ENCODE results near the gene LDLRAD4.
A peak's percentile ranks its signal among the peaks of the same experiment; 100 is the strongest.

Gene LDLRAD4

DNA sequence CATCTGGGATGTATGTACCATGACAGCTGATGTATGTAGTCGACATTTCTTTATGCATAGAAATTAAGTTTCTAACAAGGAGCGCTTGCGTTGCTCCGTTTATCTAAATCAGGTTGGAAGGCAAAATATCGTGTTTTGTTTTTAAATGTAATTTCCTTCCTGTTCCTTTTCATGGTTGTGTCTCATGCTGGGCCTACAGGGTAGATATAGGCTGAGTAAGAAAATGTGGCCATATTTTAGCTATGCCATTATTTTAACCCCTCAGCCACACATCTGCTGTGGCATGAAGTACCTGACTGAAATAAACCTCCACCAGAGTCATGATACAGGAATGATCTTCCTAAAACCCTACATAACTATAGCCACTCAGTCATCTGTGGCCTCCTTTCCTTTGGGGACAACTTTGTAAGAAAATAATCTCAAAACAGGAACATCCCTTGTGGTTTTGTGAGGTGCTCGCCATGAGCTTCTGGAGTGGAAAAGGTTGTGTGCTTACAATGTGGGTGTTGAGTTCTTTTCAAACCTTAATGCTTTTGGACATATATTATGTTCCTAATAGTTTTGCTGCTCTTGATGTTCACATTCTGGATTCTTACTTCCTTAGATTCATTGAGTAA is 293.5 kb downstream of the LDLRAD4 start:
- DNase-seq (ENCODE audit: low spot score) = peak; percentile 20

DNA sequence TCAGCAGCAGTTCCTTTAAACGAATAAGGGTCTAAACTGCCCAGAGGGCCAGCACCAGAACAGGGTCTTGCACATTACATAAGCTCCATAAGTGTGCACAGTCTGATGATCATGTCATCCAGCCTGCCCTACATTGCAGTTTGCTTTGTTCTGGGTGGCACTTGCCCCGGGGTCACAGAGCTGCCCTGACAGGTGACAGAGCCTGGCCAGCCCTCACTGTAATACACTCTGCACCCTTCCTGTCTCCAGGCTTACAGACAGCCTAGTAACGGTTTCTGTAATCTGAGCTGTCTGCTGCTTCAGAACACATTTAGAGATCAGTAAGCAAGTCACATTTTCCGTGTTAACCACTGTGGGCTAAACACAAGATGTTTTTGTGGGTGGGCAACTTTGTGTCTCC is 294.5 kb downstream of the LDLRAD4 start:
- peak; percentile 60 for DNase-seq (ENCODE audit: low spot score)

DNA sequence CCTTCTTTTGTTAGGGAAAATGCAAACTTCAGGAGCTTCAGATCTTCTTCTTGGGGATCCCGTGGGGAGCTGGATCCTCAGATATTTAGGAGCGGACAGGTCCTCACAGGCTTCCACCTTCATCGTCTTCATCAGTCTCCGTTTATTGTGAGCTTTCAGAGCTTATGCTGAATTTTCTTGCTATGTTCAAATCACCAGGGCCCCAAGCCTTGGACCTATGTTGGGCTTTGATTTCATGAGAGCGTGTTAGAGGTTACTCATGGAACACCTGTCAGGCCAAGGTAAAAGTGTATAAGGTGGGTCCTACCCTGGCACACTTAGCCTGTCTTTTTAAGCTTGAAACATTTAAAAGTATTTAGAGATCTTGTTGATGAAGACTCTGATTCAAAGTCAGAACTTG is 294.9 kb downstream of the LDLRAD4 start:
- no peak for DNase-seq (ENCODE audit: low spot score)

DNA sequence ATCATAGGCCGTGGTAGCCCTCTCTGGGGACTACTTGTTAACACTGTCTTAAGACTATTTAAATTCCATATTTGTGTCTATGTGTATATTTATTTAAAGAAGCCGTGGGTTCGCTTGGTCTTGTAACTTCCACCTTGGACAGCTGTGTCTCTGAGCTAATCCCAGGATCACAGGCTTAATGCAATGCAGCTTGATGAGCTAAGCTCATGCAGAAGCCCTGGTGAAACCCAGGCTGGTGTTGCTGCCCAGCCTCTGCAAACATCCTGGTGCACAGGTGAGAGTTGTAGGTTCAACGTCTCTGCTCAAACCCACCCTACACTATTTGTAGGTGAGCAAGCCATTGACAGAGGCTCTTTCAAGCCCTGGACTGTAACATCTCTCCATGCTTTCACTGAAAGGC is 296.0 kb downstream of the LDLRAD4 start:
- peak; percentile 90 for DNase-seq (ENCODE audit: low spot score)

DNA sequence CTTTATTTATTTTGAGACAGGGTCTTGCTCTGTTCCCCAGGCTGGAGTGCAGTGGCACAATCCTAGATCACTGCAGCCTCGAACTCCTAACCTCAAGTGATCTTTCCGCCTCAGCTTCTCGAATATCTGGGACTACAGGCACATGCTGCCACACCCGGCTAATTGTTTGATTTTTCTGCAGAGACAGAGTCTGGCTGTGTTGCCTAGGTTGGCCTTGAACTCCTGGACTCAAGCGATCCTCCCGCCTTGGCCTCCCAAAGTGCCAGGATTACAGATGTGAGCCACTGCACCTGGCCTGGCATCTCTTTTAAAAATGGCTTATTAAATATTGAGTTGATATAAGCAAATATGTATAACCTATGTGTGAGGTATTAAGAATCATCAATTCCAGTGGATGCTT is 298.3 kb downstream of the LDLRAD4 start:
- DNase-seq (ENCODE audit: low spot score) = no peak

DNA sequence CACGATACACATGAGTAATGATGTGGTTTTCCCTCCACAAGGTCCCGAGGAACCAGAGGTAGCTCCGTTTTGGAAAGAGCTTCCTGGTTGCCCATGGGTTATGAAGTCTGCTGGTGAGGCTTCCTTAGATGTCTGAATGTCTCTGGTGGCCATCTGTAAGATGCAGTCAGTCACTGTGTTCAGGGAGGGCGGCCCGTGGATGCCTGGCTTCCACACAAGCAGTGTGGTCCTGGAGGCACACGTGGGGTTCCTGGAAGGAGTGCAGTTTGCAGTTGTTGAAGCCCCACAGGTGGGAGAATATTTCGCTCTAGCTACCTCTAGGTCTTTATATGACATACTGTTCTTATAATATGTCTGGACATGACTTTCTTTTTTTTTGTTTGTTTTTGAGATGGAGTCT is 298.8 kb downstream of the LDLRAD4 start:
- no peak for DNase-seq (ENCODE audit: low spot score)

DNA sequence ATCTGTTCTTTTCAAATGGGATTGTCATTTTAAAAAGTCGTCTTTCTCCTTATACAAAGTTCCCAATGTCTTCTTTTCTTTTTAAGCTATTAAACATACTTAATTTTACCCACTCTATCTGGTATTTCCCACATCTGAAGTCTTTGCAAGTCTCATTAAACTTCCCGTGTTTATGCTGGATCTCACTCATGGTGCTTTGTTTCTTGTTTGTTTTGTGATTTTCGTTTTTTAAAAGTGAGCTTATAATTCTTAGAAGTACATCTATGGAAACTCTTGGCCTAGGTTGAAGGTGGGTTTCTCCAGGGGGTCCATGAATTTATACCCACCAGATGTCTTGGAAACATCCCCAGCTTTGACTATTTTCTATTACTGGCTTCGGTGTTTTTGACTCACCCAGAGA is 299.8 kb downstream of the LDLRAD4 start:
- no peak for DNase-seq (ENCODE audit: low spot score)

DNA sequence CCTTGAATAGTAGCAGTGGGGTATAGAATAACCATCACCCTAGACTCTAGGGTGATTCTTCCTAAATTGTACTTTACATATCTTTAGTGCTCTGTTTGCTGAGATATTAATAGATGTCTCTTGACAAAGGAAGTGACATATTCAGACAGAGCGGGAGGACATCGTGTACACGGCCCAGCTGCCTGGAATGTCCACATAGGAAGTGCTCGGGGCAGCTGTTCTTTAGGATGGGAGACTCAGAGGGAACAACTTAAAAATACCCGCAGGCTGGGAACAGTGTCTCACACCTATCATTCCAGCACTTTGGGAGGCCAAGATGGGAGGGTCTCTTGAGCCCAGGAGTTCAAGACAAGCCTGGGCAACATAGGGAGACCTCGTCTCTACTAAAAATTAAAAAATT is 301.7 kb downstream of the LDLRAD4 start:
- no peak for DNase-seq (ENCODE audit: low spot score)

DNA sequence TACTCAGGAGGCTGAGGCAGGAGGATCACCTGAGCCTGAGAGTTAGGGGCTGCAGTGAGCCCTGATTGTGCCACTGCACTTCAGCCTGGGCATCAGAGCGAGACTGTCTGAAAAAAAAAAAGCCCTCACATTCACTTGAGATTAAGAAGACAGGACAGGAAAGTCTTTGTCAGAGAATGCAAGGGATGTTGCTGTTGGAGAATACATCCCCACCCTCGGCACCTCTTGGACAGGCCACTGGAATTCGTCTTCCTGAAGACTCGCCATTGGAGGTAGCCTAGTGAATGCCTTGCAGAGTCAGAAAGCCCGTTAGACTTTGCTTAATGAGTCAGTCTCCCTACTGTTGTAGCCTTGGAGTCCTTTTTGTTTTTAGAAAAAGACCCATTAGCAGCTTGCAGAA is 302.2 kb downstream of the LDLRAD4 start:
- no peak for DNase-seq (ENCODE audit: low spot score)

DNA sequence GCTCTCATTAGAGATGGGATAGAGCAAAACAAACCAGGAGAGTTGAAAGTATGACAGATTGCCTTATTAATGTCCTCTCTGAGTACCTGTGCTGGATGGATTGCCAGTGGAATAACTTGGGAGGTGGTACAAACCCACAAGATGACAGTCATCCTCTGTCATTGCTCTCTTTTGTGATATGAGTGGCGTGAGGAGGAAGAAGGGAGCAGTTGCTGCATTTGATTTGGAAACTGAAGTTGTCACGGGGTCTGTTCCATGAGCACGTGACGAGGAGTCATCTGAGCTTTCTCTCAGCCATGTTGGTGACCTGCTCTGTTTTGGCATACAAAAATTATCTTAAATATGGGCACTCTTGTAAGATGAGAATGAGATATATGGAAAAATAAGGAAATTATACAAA is 302.9 kb downstream of the LDLRAD4 start:
- no peak for DNase-seq (ENCODE audit: low spot score)

DNA sequence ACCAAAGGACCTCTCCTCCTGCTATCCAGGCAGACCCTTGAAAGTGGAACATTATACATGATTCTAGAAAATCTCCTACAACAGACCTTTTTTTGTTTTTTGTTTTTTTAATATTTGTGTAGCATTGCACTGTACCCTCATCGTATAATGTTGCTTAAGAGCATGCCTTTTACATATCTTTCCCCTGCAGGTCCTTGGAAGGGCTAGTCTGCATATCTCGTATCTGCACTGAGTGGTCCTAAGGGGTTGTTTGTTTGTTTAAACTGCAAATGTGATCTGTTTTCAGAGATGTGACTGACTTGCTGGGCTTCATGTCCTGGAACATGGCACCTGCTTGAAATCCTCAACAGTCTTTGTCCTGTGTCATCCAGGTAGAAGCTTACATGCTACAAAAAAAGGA is 303.7 kb downstream of the LDLRAD4 start:
- DNase-seq (ENCODE audit: low spot score) = no peak

DNA sequence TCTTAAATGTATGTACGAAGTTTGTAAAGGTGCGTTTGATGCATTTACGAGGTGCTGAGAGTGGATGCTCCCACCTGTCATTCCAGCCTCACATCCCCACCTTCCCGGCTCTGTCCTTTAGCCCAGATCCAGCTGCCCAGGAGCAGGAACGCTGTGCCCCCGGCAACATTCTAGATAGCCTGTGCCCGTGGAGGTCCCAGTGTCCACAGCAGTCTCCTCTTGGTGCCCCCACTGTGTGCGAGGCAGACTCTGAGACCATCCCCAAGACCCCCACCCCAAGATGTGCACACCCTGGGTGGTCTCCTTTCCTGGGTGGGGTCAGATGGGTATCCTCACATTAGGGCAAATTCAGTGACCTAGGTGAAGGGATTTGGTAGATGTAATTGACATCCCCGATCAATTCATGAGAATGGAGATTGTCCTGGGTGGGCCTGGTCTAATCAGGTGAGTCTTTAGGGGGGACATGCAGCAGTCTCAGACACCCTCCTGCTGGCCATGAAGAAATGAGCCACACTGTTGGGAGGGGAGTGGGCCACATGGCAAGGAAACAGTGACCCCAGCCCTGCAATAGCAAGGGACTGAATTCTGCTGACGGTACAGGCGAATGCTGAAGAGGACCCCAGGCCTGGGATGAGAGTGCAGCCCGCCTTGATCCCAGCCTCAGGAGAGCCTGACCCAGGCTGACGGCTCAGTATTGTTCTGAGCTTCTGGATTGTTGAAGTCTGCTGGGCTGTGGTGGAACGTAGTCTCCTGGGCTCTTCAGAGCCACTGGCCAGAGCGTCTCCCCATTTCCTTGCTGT is 304.5 kb downstream of the LDLRAD4 start:
- DNase-seq (ENCODE audit: low spot score) = no peak

DNA sequence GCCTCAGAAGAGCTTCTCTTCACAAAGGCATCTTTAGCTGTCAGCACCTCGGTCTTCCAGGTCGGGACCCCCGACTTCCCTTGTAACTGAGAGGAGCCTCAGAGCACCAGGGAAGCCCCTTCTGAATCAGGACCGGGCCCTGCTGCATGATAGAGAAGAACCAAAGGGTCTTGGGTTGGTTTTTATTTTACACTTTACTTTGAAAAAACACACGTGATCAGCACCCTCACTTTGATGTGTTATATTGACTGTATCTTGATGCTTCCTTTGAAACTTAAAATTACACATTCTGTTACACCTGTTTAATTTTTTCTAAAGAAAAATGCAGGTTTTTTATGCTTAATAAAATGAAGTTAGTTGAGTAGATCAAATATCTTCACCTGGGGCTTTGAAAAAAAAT is 305.5 kb downstream of the LDLRAD4 start:
- DNase-seq (ENCODE audit: low spot score) = no peak

DNA sequence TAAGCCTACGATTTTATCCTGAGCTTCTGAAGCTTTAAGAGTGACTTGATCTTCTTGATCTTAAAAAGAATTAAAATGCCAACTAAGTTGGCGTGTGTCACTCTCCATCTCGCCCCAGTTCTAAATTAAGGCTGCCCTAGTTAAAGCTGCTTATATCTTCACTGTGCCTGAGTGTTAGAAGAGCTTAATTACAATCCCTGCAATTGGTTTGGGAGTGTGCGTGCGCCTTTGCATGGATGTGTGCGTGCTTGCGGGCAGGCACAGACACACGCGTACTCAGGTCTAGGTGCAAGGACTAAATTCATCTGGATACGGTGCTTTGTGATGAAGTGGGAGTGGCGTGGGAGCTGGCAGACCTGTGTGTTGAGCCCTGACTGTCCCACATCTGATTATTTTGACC is 306.3 kb downstream of the LDLRAD4 start:
- DNase-seq (ENCODE audit: low spot score) = peak; percentile 79

DNA sequence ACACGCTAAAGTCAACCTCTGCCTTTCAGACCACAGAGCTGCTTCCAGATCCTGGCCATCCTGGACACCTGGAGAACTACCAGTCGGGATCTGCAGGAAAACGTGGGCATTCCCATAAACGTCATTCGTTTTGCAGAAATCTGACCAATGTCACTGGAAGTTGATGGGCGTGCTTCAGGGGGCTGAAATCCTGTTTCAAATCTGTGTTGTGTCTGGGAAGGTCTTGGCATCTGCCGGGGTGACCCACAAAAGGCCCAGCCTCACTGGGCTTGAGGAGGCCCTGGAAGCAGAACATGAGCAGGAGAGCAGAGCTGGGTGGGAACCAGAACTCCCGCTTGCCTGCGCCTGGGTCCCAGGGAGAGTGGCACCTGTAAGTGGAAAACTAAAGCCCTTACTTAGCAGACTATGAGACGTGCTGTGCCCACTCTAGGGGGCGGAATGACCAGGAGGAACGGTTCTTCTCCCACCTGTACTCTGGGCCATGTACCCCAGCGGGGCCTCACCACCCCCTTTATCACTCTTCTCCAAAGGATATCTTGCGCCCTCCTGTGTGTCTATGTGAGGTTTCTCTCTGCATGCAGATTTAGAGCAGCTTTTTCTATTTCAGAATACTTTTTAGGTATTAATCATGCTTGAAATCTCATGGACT is 306.9 kb downstream of the LDLRAD4 start:
- DNase-seq (ENCODE audit: low spot score) = peak; percentile 70

DNA sequence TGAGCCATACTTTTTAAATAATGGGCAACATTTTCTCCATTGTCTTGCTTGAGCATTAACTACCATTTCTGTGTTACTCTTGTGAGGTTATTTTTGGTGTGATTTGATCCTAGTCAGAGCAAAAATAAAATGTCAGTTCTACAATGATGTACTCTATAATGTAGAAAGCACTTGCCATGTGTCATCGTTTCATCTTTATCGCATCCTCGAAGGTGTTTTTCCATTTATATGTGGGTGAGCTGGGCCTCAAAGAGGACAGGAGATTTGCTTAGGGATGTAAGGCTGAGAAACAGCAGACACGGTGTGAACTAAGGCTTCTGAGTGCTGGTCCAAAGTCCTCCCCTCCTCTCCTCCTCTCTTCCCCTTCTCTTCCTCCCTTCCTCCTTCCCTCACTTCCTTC is 308.0 kb downstream of the LDLRAD4 start:
- no peak for DNase-seq (ENCODE audit: low spot score)

DNA sequence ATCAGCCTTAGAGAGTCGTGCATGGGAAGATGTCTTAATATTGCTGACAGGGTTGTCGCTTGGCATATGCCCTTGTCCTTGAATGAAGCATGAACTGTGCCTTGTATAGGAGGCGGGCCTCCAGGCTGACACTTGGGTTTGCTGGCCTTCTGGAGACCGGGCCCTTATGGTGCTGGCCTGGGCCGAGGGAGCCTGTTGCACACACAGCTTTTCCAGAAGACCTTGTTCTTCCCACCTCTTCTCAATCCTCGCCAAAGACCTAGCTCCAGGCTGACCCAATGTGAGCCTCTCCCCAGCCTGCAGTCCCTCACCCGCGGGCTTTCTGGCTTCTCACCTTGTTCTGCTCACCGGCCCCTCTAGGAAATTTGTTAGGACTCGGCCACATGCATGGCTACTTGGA is 308.7 kb downstream of the LDLRAD4 start:
- no peak for DNase-seq (ENCODE audit: low spot score)

DNA sequence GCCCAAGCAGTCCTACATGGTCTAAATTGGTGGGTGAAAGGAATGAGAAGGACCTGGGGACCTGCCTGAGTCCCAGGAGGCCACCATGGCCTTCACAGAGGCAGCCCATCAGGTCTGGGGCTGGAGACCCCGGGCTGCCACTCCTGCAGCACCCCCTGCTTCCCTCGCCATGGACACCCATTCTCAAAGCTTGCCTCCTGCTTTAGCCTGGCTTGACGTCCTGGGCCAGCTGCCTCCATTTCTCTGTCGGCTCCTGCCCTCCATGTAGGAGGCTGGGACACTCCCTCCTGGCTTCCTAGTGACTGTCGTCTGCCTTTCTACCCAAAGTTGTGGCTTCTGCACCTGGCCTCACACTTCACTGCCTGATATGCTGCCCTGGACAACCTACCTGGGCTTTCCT is 309.2 kb downstream of the LDLRAD4 start:
- no peak for DNase-seq (ENCODE audit: low spot score)

DNA sequence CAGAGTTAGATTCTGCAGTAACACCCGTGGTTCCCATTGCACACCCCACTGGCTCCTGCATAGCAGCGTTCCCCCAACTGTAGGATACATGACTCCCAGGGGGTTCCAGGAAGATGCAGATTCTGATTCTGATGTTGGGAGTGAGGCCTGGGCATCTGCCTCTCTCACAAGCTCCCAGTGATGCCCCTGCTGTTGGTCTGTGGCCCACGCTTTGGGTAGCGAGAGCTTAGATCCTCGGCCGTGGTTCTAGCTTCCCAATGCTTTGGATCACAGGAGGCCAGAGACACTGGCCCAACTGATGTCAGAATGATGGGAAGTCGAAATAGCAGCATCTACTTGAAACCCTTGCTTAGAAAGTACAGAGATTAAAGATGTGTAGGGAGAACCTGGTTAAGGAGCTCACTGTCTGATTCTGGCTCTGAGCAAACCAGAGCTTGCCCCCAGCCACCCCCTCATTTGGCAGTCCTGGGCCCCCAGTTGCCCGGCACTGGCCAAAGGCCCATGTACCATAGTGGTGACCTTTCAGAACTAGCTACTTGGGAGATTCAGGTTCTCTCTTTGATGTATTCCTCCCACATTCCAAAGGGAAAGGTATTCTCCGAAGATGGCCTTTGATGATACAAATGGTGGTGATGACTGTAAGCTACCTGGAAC is 310.3 kb downstream of the LDLRAD4 start:
- DNase-seq (ENCODE audit: low spot score) = no peak

DNA sequence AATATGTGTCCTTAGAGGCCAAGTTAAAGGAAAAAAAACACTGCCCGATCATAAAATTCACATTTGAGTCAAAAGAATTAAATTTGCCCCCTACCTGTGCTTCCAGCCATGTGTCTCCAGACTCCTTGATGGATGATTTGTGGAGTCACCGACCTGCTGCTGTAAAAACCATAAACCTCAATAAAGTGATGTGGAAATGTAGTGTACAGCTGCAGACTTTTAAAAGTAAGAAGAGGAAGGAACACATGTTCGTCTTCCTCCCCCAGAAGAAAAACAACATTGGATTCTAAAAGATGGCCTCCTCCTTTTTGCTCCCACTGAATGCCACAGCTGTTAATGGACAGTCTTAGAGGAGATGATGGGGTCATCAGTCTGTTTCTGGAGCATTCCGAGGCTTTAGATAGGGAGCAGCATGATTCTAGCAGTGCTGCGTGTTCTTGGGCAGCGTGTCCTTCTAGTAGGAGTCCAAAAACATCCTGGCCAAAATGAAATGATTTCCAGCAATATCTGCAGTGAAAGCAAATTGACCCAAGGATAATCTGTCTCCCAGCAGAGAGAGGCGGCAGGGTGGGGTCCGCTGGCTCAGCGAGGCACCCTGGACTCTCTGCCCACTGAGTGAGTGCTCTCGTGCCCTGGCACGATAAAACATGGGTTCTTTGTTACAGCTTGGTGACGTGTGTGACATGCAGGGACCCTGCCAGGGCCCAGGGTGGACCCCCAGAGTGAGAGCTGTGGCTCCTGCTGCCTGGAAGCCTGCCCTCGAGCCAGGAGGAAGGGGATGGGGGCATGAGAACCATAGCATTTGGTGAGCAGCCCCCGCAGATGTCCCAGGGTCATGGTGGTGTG is 311.7 kb downstream of the LDLRAD4 start:
- no peak for DNase-seq (ENCODE audit: low spot score)

DNA sequence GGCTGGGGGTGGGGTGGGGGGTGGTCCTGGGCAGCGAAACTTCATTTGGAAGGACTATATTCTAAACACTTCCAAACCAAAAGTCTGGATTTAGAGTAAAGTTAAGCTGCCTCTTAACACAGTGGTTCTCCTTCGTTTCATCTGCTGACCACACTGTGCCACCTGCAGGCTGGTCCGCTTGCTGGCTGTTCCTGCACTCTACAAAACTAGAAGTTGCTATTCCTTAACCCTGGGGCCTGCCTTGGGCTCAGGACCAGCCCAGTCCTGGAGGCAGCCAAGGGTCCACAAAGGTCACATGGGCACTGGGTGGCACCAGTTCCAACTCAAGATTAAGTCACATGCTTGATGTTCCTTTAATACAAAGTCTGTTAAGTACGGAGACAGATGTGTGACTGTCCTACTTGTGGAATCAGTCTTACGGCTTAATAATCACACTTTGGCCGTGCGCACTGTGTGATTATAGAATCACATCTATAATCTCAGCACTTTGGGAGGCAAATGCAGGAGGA is 312.4 kb downstream of the LDLRAD4 start:
- DNase-seq (ENCODE audit: low spot score) = peak; percentile 75
